Smooth muscle cell (in vitro differentiated cells): Measurements from ENCODE around the gene ADSL. TPM values are rescaled to one million over a fixed set of nuclear protein-coding genes. Genes with fewer than 3 reads are reported as not detected.

ENCODE experiments used
- DNase-seq: peaks from one replicate; lab custom pipeline; 2025; ENCODE audit not compliant: unreplicated experiment; lab: John Stamatoyannopoulos, UW
- H2AFZ ChIP-seq: fragments of 200-600 bp; sonication (generic); 2 replicates; pipeline ENCODE4 v1.6.0; 2016; ENCODE audit warnings: antibody characterized with exemption, low read depth, mild to moderate bottlenecking
- H3F3A ChIP-seq: fragments of 200-600 bp; sonication (generic); 2 replicates; pipeline ENCODE4 v1.6.0; 2017; ENCODE audit warnings: antibody characterized with exemption, low read depth
- H3K27ac ChIP-seq: fragments of 200-600 bp; sonication (generic); 2 replicates; pipeline ENCODE4 v1.5.1; 2016; ENCODE audit warnings: low read depth, mild to moderate bottlenecking
- H3K27me3 ChIP-seq: fragments of 200-600 bp; sonication (generic); 2 replicates; pipeline ENCODE4 v1.6.1; 2016; ENCODE audit warnings: low read depth, mild to moderate bottlenecking
- H3K36me3 ChIP-seq: fragments of 200-600 bp; sonication (generic); 2 replicates; pipeline ENCODE4 v1.5.1; 2016; ENCODE audit warnings: low read depth
- H3K4me1 ChIP-seq: fragments of 200-600 bp; sonication (generic); 2 replicates; pipeline ENCODE4 v1.5.1; 2016; ENCODE audit warnings: low read depth
- H3K4me2 ChIP-seq: fragments of 200-600 bp; sonication (generic); 2 replicates; pipeline ENCODE4 v1.6.0; 2016; ENCODE audit warnings: mild to moderate bottlenecking
- H3K4me3 ChIP-seq: fragments of 200-600 bp; sonication (generic); 2 replicates; pipeline ENCODE4 v1.5.1; 2016; ENCODE audit warnings: mild to moderate bottlenecking
- H3K79me2 ChIP-seq: fragments of 200-600 bp; sonication (generic); 2 replicates; pipeline ENCODE4 v1.6.0; 2016; ENCODE audit warnings: low read depth, mild to moderate bottlenecking
- H3K9ac ChIP-seq: fragments of 200-600 bp; sonication (generic); 2 replicates; pipeline ENCODE4 v1.6.0; 2016; ENCODE audit warnings: low read depth
- H3K9me3 ChIP-seq: fragments of 200-600 bp; sonication (generic); replicated peaks from 2 replicates; pipeline ENCODE4 v1.5.1; 2016; ENCODE audit warnings: low read depth
- H4K20me1 ChIP-seq: fragments of 200-600 bp; sonication (generic); 2 replicates; pipeline ENCODE4 v1.6.0; 2016; ENCODE audit warnings: low read depth
- CTCF ChIP-seq: fragments of 200-600 bp; sonication (generic); IDR thresholded peaks from 2 replicates; pipeline ENCODE4 v1.5.1; 2017; ENCODE audit warnings: borderline replicate concordance, mild to moderate bottlenecking, antibody characterized with exemption; ENCODE audit not compliant: insufficient read depth, poor library complexity, severe bottlenecking
- WGBS: methylation state at CpG from one replicate; pipeline ENCODE4 v1.1.7; 2016; ENCODE audit warnings: low lambda C conversion rate; 5-methylcytosine and 5-hydroxymethylcytosine counted together
- polyA plus RNA-seq: library from polyadenylated mRNA; unstranded; fragments of >200 nt; fragmentation: Nextera tagmentation; extraction: Ambion mirVana; gene quantifications from 2 replicates; pipeline ENCODE4 v1.2.1, GENCODE V29; 2016
- total RNA-seq: library from RNA; depleted of rRNA; stranded (reverse); fragments of >200 nt; gene quantifications from 2 replicates; pipeline ENCODE4 v1.2.3, GENCODE V29; 2014

The ADSL gene
- total and polyA plus RNA-seq, 2 experiments from 2014 or later: 45.9 to 65.1 TPM

- H3K4me3 ChIP-seq: no peak overlapping the region
- H3K9me3 ChIP-seq: no peaks in the 10 kb centered on the region
- no peak overlapping the region for H3K9ac ChIP-seq
- H3K4me2 ChIP-seq: no peak overlapping the region
- 96% methylated on average over 6 of the region's 6 CpGs for WGBS
- H3K79me2 ChIP-seq: no peaks in the 10 kb centered on the region
- no peaks in the 10 kb centered on the region for H4K20me1 ChIP-seq
- peaks cover 3% of the 10 kb centered on the region for H3K36me3 ChIP-seq
- TF ChIP-seq CTCF: no peak
- no peak for DNase-seq
- H2AFZ ChIP-seq: no peak overlapping the region
- H3F3A ChIP-seq: no peaks in the 10 kb centered on the region
- no peaks in the 10 kb centered on the region for H3K27me3 ChIP-seq
- peaks cover 23% of the 10 kb centered on the region for H3K4me1 ChIP-seq
- H3K27ac ChIP-seq: no peak overlapping the region
These were observed 21.0 kb upstream of the ADSL start for GRCh38 chr22:40325315-40325714.

- no peak overlapping the region for H3K27ac ChIP-seq
- H3K4me1 ChIP-seq: peaks cover 29% of the 10 kb centered on the region
- no peak overlapping the region for H3K4me3 ChIP-seq
- H4K20me1 ChIP-seq: no peaks in the 10 kb centered on the region
- H3F3A ChIP-seq: peaks cover 5% of the 10 kb centered on the region
- H3K27me3 ChIP-seq: no peaks in the 10 kb centered on the region
- H3K9me3 ChIP-seq: no peaks in the 10 kb centered on the region
- TF ChIP-seq CTCF: no peak
- DNase-seq: no peak
- H3K4me2 ChIP-seq: no peak overlapping the region
- H3K79me2 ChIP-seq: no peaks in the 10 kb centered on the region
- WGBS: 76% methylated on average over 10 of the region's 10 CpGs
- no peak overlapping the region for H2AFZ ChIP-seq
- H3K9ac ChIP-seq: no peak overlapping the region
- peaks cover 3% of the 10 kb centered on the region for H3K36me3 ChIP-seq
These were observed 19.2 kb upstream of the ADSL start for GRCh38 chr22:40326905-40327735.

- Histone ChIP-seq H3K27ac (no peak overlapping the region), H3K4me1 (peaks cover 31% of the 10 kb centered on the region), H3K4me3 (no peak overlapping the region), H4K20me1 (peaks cover 5% of the 10 kb centered on the region), H3K9ac (no peak overlapping the region), H3K4me2 (no peak overlapping the region), H3K27me3 (no peaks in the 10 kb centered on the region), H3K79me2 (no peaks in the 10 kb centered on the region), H3F3A (peaks cover 7% of the 10 kb centered on the region), H3K9me3 (no peaks in the 10 kb centered on the region), H3K36me3 (no peaks in the 10 kb centered on the region), H2AFZ (no peak overlapping the region)
- DNase-seq: no peak
- WGBS: 95% methylated on average over 9 of the region's 9 CpGs
- TF ChIP-seq CTCF: no peak
These were observed 17.5 kb upstream of the ADSL start for GRCh38 chr22:40328546-40329456.
